ENCODE results near the gene TRABD.
"Not testable (repeated sequence)": the region's sequence is repeated elsewhere in the genome, so short reads cannot be mapped to it uniquely, and the experiment has no call there.

The TRABD gene

GRCh38 chr22:50145721-50146438, 39.8 kb upstream of the TRABD start:
- no peak overlapping the region for H3K9ac ChIP-seq (ENCODE audit: low read depth, low read length)
- H3K4me3 ChIP-seq (ENCODE audit: low read length), result no peak overlapping the region
- no peaks in the 10 kb centered on the region for H3K36me3 ChIP-seq (ENCODE audit: insufficient read depth, low read length)
- 84% methylated on average over 25 of the region's 25 CpGs for WGBS
- H3K9me3 ChIP-seq (ENCODE audit: insufficient read depth, low read depth, low read length), result no peaks in the 10 kb centered on the region
- H3K27me3 ChIP-seq (ENCODE audit: insufficient read depth, low read length), result no peaks in the 10 kb centered on the region; the same call in 1 of the 2 replicates
- H3K4me1 ChIP-seq (ENCODE audit: insufficient read depth, low read length), result no peaks in the 10 kb centered on the region
- no peak overlapping the region for H3K27ac ChIP-seq (ENCODE audit: low read depth, low read length)

- no peak overlapping the region for H3K27ac ChIP-seq (ENCODE audit: low read depth, low read length)
- no peak overlapping the region for H3K9ac ChIP-seq (ENCODE audit: low read depth, low read length)
- no peak overlapping the region; the same call in 1 of the 2 replicates for H3K4me3 ChIP-seq (ENCODE audit: low read length)
- H3K9me3 ChIP-seq (ENCODE audit: insufficient read depth, low read depth, low read length), result no peaks in the 10 kb centered on the region
- no peaks in the 10 kb centered on the region for H3K36me3 ChIP-seq (ENCODE audit: insufficient read depth, low read length)
- H3K27me3 ChIP-seq (ENCODE audit: insufficient read depth, low read length), result no peaks in the 10 kb centered on the region; the same call in 1 of the 2 replicates
- 89% methylated on average over 25 of the region's 27 CpGs for WGBS
- no peaks in the 10 kb centered on the region for H3K4me1 ChIP-seq (ENCODE audit: insufficient read depth, low read length)
Observed at GRCh38 chr22:50146439-50147238, 39.1 kb upstream of the TRABD start.

- H3K4me1 ChIP-seq (ENCODE audit: insufficient read depth, low read length); H3K27ac ChIP-seq (ENCODE audit: low read depth, low read length); H3K4me3 ChIP-seq (ENCODE audit: low read length); H3K27me3 ChIP-seq (ENCODE audit: insufficient read depth, low read length); H3K36me3 ChIP-seq (ENCODE audit: insufficient read depth, low read length); H3K9ac ChIP-seq (ENCODE audit: low read depth, low read length); H3K9me3 ChIP-seq (ENCODE audit: insufficient read depth, low read depth, low read length): not testable (repeated sequence)
- 82% methylated on average over 15 of the region's 26 CpGs for WGBS
Observed at GRCh38 chr22:50147258-50148165, 38.2 kb upstream of the TRABD start.

DNA sequence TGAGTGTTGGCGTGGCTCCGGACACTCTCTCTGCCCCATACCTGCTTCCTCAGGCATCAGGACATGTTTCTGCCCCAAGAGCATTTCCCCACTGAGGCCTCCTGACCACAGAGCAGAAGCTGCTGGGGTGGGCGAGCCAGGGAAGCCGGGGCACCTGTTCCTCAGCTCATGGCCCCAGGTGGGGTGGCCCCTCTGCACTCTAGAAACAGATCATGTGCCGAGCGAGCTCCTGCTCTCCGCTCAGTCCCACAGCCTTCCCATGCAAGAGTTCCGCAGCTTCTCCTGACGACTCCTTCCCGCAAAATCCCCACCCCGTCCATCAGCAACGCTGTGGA, 37.6 kb upstream of the TRABD start:
- Histone ChIP-seq H3K4me3 (ENCODE audit: low read length) (no peak overlapping the region), H3K4me1 (ENCODE audit: insufficient read depth, low read length) (no peaks in the 10 kb centered on the region), H3K9me3 (ENCODE audit: insufficient read depth, low read depth, low read length) (no peaks in the 10 kb centered on the region), H3K27me3 (ENCODE audit: insufficient read depth, low read length) (no peaks in the 10 kb centered on the region; the same call in 1 of the 2 replicates), H3K27ac (ENCODE audit: low read depth, low read length) (no peak overlapping the region), H3K36me3 (ENCODE audit: insufficient read depth, low read length) (no peaks in the 10 kb centered on the region), H3K9ac (ENCODE audit: low read depth, low read length) (no peak overlapping the region)
- WGBS, result 88% methylated on average over 12 of the region's 12 CpGs

DNA sequence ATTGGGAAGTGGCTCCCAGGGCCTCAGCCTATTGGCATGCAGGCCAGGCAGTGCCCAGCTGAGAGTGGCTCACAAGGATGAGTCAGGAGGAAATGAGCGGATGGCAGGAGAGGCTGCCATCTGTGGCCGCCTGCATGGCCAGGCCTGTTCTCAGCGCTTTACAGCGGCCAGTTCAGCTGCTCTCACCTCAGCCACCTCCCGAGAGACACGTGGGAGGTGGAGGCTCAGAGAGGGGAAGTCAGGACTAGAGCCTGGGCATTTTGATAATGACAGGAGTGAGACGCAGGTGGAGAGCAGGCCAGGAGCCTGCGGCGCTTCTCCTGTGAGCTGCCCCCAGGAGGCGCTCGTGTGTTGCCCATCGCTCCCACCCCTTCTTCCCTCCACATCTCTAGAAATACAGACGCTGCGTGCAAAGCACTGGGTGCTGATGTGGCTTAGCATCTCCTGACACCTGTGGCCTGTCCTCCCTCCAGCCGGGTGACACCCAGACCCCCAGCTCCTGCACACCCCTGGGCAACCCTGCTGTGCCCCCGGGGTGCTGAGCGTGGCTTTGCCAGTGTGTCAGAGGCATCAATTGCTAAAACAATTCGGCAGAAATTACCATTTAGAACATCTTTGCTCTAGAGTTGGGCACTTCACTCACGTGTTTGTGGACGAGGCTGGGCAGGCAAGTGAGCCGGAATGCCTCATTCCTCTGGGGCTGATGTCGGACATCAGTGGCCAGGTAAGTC, 36.6 kb upstream of the TRABD start:
- Histone ChIP-seq H3K36me3 (ENCODE audit: insufficient read depth, low read length) (no peaks in the 10 kb centered on the region), H3K27ac (ENCODE audit: low read depth, low read length) (no peak overlapping the region), H3K9me3 (ENCODE audit: insufficient read depth, low read depth, low read length) (no peaks in the 10 kb centered on the region), H3K9ac (ENCODE audit: low read depth, low read length) (no peak overlapping the region), H3K4me3 (ENCODE audit: low read length) (no peak overlapping the region), H3K4me1 (ENCODE audit: insufficient read depth, low read length) (no peaks in the 10 kb centered on the region), H3K27me3 (ENCODE audit: insufficient read depth, low read length) (no peaks in the 10 kb centered on the region; the same call in 1 of the 2 replicates)
- WGBS, result 35% methylated on average over 22 of the region's 22 CpGs

- H3K4me1 ChIP-seq (ENCODE audit: insufficient read depth, low read length), result no peaks in the 10 kb centered on the region
- WGBS, result 91% methylated on average over 35 of the region's 35 CpGs
- no peaks in the 10 kb centered on the region for H3K9me3 ChIP-seq (ENCODE audit: insufficient read depth, low read depth, low read length)
- H3K27ac ChIP-seq (ENCODE audit: low read depth, low read length), result no peak overlapping the region
- no peak overlapping the region for H3K9ac ChIP-seq (ENCODE audit: low read depth, low read length)
- no peak overlapping the region for H3K4me3 ChIP-seq (ENCODE audit: low read length)
- H3K36me3 ChIP-seq (ENCODE audit: insufficient read depth, low read length), result no peaks in the 10 kb centered on the region
- H3K27me3 ChIP-seq (ENCODE audit: insufficient read depth, low read length), result no peaks in the 10 kb centered on the region; the same call in 1 of the 2 replicates
Observed at GRCh38 chr22:50150161-50151129, 35.3 kb upstream of the TRABD start.

DNA sequence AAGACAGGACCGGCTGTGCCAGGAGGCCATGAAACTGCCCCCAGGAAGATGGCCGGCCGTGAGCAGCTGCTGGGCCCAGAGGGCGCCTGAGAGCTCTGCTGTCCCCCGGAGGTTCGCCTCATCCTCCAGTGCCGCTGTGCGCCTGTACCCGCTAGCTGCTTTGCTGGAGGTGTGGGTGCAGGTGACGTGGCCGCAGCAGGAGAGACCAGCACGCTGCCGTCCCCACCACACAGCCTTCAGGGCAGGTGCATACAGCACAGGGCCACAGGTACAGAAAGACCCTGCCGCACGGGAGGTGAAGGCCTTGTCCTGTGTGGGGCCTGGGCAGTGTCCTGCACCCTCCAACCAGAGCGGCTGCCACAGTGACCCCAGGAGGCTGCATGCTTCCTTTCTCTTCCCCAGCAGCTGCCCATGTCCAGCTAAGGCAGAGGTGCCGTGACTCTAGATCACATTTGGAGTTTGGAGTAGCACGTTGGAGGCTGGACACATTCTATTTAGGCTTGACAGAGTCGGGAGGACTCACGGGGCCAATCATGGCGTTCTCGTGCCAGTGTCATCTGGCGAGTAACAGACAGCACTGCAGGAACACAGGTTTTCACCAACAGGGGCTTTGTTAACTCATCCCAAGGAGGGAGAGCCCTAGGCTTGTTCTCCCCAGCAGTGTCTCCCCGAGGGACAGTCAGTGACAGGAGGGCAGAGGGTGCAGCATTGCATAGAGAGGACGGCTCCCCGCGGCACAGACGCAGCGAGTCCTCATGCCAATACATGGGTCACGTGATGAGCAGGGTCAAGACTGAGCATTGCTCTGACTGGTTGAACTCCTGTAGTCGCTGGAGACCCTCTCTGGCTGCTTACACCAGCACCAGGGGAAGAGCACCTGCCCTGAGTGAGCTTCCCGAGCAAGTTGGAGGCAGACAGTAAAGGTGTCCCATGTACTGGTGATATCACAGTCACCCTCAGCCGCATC, 33.9 kb upstream of the TRABD start:
- H3K4me1 ChIP-seq (ENCODE audit: insufficient read depth, low read length), result no peaks in the 10 kb centered on the region
- no peaks in the 10 kb centered on the region for H3K36me3 ChIP-seq (ENCODE audit: insufficient read depth, low read length)
- no peak overlapping the region for H3K4me3 ChIP-seq (ENCODE audit: low read length)
- no peak overlapping the region for H3K9ac ChIP-seq (ENCODE audit: low read depth, low read length)
- no peaks in the 10 kb centered on the region for H3K9me3 ChIP-seq (ENCODE audit: insufficient read depth, low read depth, low read length)
- no peaks in the 10 kb centered on the region; the same call in 1 of the 2 replicates for H3K27me3 ChIP-seq (ENCODE audit: insufficient read depth, low read length)
- H3K27ac ChIP-seq (ENCODE audit: low read depth, low read length), result no peak overlapping the region
- 88% methylated on average over 33 of the region's 33 CpGs for WGBS

- no peaks in the 10 kb centered on the region for H3K9me3 ChIP-seq (ENCODE audit: insufficient read depth, low read depth, low read length)
- WGBS, result 91% methylated on average over 25 of the region's 25 CpGs
- H3K27me3 ChIP-seq (ENCODE audit: insufficient read depth, low read length), result no peaks in the 10 kb centered on the region; the same call in 1 of the 2 replicates
- no peak overlapping the region for H3K4me3 ChIP-seq (ENCODE audit: low read length)
- H3K9ac ChIP-seq (ENCODE audit: low read depth, low read length), result no peak overlapping the region
- no peaks in the 10 kb centered on the region for H3K36me3 ChIP-seq (ENCODE audit: insufficient read depth, low read length)
- no peak overlapping the region for H3K27ac ChIP-seq (ENCODE audit: low read depth, low read length)
- H3K4me1 ChIP-seq (ENCODE audit: insufficient read depth, low read length), result no peaks in the 10 kb centered on the region
Observed at GRCh38 chr22:50153056-50153755, 32.5 kb upstream of the TRABD start.

DNA sequence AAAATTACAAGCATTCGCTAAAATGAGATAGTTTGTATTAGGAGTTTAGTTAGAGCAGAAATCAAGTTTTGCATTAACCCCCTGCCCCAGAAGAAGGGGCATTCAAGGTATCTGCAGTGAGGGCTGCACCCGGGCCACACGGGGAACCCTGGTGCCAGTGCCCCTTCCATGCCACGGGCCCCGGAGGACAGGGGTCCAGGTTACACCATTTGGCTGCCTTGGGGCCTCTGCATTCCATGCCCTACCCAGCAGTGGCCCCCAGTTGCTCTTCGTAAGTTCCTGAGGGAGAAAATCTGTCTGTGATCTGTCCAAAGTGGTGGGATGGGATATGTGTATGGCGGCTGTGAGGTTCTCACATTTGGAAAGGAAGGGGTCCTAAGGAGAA, 32.0 kb upstream of the TRABD start:
- H3K4me3 ChIP-seq (ENCODE audit: low read length), result no peak overlapping the region
- H3K4me1 ChIP-seq (ENCODE audit: insufficient read depth, low read length), result no peaks in the 10 kb centered on the region
- H3K27ac ChIP-seq (ENCODE audit: low read depth, low read length), result no peak overlapping the region
- no peaks in the 10 kb centered on the region; the same call in 1 of the 2 replicates for H3K27me3 ChIP-seq (ENCODE audit: insufficient read depth, low read length)
- H3K36me3 ChIP-seq (ENCODE audit: insufficient read depth, low read length), result no peaks in the 10 kb centered on the region
- 91% methylated on average over 7 of the region's 7 CpGs for WGBS
- H3K9ac ChIP-seq (ENCODE audit: low read depth, low read length), result no peak overlapping the region
- no peaks in the 10 kb centered on the region for H3K9me3 ChIP-seq (ENCODE audit: insufficient read depth, low read depth, low read length)

Measured in HUES64 (cell line).